Rectal smooth muscle tissue (tissue), 1 donor: ENCODE data around the gene CACNA1S.

Experiments
- H3K27ac ChIP-seq: one replicate; pipeline ENCODE4 v1.7.0; 2013; ENCODE audit warnings: low read depth, low read length, inconsistent platforms
- H3K27me3 ChIP-seq: one replicate; pipeline ENCODE4 v1.7.0; 2013; ENCODE audit warnings: low read length; ENCODE audit not compliant: control insufficient read depth, insufficient read depth
- H3K36me3 ChIP-seq: one replicate; pipeline ENCODE4 v1.7.0; 2013; ENCODE audit warnings: low read length; ENCODE audit not compliant: control insufficient read depth, insufficient read depth
- H3K4me1 ChIP-seq: one replicate; pipeline ENCODE4 v1.7.0; 2013; ENCODE audit warnings: low read length; ENCODE audit not compliant: control insufficient read depth, insufficient read depth
- H3K4me3 ChIP-seq: one replicate; pipeline ENCODE4 v1.7.0; 2013; ENCODE audit warnings: low read length
- H3K9ac ChIP-seq: one replicate; pipeline ENCODE4 v1.7.0; 2013; ENCODE audit warnings: low read length

CACNA1S gene

GRCh38 chr1:201002510-201002909 lies 109.7 kb downstream of the CACNA1S start:
- Histone ChIP-seq H3K36me3 (no peaks in the 10 kb centered on the region), H3K27me3 (no peaks in the 10 kb centered on the region), H3K27ac (no peak overlapping the region), H3K4me3 (no peak overlapping the region), H3K4me1 (no peaks in the 10 kb centered on the region), H3K9ac (no peak overlapping the region)

GRCh38 chr1:201001962-201002361 lies 110.3 kb downstream of the CACNA1S start:
- no peaks in the 10 kb centered on the region for H3K27me3 ChIP-seq
- no peaks in the 10 kb centered on the region for H3K4me1 ChIP-seq
- no peak overlapping the region for H3K4me3 ChIP-seq
- H3K27ac ChIP-seq = no peak overlapping the region
- H3K9ac ChIP-seq = no peak overlapping the region
- H3K36me3 ChIP-seq = no peaks in the 10 kb centered on the region

- no peaks in the 10 kb centered on the region for H3K27me3 ChIP-seq
- no peaks in the 10 kb centered on the region for H3K4me1 ChIP-seq
- H3K36me3 ChIP-seq = no peaks in the 10 kb centered on the region
- no peak overlapping the region for H3K27ac ChIP-seq
- H3K9ac ChIP-seq = no peak overlapping the region
- H3K4me3 ChIP-seq = no peak overlapping the region
Measured at GRCh38 chr1:201000391-201000790, 111.8 kb downstream of the CACNA1S start.

- Histone ChIP-seq H3K4me1 (no peaks in the 10 kb centered on the region), H3K4me3 (no peak overlapping the region), H3K36me3 (no peaks in the 10 kb centered on the region), H3K9ac (no peak overlapping the region), H3K27ac (no peak overlapping the region), H3K27me3 (no peaks in the 10 kb centered on the region)
Measured at GRCh38 chr1:200999667-201000066, 112.6 kb downstream of the CACNA1S start.

- no peaks in the 10 kb centered on the region for H3K27me3 ChIP-seq
- H3K9ac ChIP-seq = no peak overlapping the region
- H3K4me3 ChIP-seq = no peak overlapping the region
- no peak overlapping the region for H3K27ac ChIP-seq
- no peaks in the 10 kb centered on the region for H3K4me1 ChIP-seq
- no peaks in the 10 kb centered on the region for H3K36me3 ChIP-seq
Measured at GRCh38 chr1:200998323-200998722, 113.9 kb downstream of the CACNA1S start.

- no peaks in the 10 kb centered on the region for H3K4me1 ChIP-seq
- no peaks in the 10 kb centered on the region for H3K27me3 ChIP-seq
- H3K27ac ChIP-seq = no peak overlapping the region
- peaks cover 8% of the 10 kb centered on the region for H3K36me3 ChIP-seq
- H3K9ac ChIP-seq = no peak overlapping the region
- no peak overlapping the region for H3K4me3 ChIP-seq
Measured at GRCh38 chr1:200992382-200993048, 119.7 kb downstream of the CACNA1S start.

GRCh38 chr1:200991097-200991614 lies 121.1 kb downstream of the CACNA1S start:
- H3K27ac ChIP-seq = no peak overlapping the region
- H3K27me3 ChIP-seq = no peaks in the 10 kb centered on the region
- no peak overlapping the region for H3K4me3 ChIP-seq
- H3K4me1 ChIP-seq = no peaks in the 10 kb centered on the region
- no peak overlapping the region for H3K9ac ChIP-seq
- peaks cover 8% of the 10 kb centered on the region for H3K36me3 ChIP-seq

GRCh38 chr1:200990114-200990513 lies 122.1 kb downstream of the CACNA1S start:
- Histone ChIP-seq H3K4me1 (no peaks in the 10 kb centered on the region), H3K36me3 (peaks cover 8% of the 10 kb centered on the region), H3K27me3 (no peaks in the 10 kb centered on the region), H3K4me3 (no peak overlapping the region), H3K27ac (no peak overlapping the region), H3K9ac (no peak overlapping the region)
